CD4-positive, alpha-beta T cell treated with Interferon alpha-2 for 1 hour (primary cell): ENCODE data around the gene PDLIM7.
"Not testable (repeated sequence)": the region's sequence is repeated elsewhere in the genome, so short reads cannot be mapped to it uniquely, and the experiment has no call there.

Experiments used
- DNase-seq, 2 donors: peaks; one replicate each; pipeline ENCODE4 v3.0.0-alpha.2; 2020 to 2022

The PDLIM7 gene, protein sequence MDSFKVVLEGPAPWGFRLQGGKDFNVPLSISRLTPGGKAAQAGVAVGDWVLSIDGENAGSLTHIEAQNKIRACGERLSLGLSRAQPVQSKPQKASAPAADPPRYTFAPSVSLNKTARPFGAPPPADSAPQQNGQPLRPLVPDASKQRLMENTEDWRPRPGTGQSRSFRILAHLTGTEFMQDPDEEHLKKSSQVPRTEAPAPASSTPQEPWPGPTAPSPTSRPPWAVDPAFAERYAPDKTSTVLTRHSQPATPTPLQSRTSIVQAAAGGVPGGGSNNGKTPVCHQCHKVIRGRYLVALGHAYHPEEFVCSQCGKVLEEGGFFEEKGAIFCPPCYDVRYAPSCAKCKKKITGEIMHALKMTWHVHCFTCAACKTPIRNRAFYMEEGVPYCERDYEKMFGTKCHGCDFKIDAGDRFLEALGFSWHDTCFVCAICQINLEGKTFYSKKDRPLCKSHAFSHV

GRCh38 chr5:177497292-177498012 lies at the start of gene PDLIM7:
PDLIM7 (minus strand) TSS chr5:177497604; CDS start chr5:177496512, 1,092 bp downstream.
- peak; percentile 94 to 96 for DNase-seq

DNA sequence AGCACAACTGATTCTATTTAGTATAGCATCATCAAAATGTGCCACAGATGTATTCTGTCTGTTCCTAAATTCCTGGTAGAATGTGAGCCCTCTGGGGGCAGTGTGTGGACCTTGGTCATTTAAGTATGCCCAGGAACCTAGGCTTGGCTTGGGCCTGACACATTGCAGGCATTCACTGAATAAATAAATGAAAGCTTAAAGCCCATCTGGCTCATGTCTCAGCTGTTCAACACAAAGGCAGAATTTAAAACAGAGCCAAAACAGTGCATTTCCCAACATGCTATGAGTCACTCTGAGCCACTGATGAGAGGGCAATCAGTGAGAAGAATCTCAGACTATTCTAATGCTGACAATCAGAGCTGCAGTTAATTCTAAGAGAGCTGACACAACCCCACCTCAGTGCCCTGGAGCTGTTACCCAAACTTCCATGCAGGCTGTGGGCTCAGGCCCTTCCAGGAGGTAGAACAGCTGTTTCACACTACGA lies 48.9 kb upstream of the PDLIM7 start:
- DNase-seq = peak in 1 of 2 donors; percentile 17

- peak in 1 of 2 donors; percentile 37 for DNase-seq
These were observed 48.3 kb upstream of the PDLIM7 start for GRCh38 chr5:177545487-177546257.

DNA sequence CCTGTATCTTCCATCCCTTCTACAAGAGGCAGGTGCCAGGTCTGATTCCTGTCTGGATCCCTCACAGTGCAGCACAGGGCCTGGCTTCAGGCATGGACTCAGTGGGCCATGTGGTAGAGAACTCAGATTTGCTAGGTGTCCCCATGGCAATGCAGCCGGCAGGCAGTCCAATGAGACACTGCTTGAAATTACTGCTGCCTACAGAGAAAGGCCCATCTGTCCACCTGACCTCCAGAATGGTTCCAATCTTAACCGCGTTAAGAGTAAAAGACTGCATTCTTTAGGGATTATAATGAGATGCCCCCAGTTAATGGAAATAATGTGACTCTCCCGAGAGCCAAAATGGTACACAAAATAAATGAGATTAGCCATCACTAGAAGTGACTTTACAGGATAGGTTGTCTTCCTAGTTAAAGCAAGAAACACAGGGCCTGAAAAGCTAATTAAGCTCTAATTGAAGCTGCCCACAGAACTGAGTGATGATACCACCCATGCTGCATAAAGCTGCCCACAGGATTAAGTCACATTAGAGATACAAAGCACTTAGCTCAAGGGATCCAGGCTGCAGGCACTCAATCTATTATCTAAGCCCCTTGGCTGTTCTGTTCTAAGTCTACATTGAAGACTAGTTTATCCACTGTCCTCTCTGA lies 45.5 kb upstream of the PDLIM7 start:
- no peak for DNase-seq

GRCh38 chr5:177540438-177540837 lies 43.0 kb upstream of the PDLIM7 start:
- DNase-seq = no peak

DNA sequence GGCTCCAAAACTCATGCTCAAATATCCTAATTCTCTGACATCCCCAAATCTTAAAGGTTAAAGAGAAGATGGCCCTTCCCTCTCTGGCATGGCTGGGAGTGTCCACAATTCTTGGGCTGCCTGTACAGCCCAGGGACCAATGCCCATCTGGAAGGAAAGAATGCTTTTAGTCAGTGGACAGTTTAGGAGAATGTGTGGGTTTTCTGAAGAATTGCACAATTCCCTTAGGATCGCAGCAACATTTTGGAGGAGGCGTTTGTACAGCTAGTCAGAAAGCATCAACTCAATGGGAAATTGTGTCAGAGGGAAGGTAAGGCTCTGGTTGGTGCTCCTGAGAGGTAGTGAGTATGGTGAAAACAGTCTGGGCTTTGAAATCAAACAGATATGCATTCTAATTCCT lies 42.0 kb upstream of the PDLIM7 start:
- no peak for DNase-seq

GRCh38 chr5:177538876-177539275 lies 41.5 kb upstream of the PDLIM7 start:
- DNase-seq = no peak

DNA sequence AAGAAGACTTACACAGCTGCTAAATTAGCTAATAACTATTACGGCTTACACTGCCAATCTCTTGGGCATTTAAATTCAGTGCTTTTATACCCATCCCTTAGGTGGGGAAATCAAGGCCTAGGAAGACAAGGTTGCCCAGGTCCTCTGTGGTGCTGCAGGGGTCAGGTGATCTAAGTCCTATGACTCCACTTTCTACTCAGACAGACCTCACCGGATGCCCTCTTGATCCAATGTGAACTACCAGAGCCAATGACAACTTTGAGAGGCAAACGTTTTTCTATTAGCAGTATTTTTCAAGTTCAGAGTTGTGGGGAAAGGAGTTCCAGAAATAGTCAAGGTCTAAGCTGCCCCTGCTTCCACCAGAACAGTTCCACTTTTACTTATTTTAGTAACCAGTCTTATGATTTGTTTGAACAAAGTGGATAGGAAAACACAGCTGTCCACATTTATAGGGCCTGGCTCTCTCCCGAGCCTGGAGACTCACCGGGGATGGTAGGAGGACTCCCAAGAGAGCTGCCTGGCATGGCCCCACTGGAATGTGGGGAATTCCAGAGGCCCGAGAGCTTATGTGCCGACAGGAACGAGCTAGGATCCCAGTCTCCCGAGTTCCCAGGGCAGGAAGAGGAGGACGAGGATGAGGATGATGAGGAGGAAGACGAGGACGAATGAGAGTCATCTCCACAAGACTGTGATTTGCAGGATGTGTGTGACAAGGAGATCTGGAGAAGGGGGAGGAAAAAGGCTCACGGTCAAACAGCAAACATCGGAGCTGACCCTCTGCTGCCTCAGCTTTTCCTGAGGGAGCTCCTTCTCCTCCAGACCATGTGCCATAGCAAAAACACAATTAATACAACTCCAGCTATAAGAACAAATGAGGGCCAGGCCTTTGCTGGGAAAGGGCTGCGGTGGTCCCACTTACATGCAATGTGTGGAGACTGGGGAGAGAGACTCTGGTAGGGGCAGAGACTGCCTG lies 40.3 kb upstream of the PDLIM7 start:
- DNase-seq = no peak

- DNase-seq = no peak
These were observed 39.0 kb upstream of the PDLIM7 start for GRCh38 chr5:177536386-177536785.

GRCh38 chr5:177535125-177535524 lies 37.7 kb upstream of the PDLIM7 start:
- DNase-seq = no peak

- DNase-seq = not testable (repeated sequence)
These were observed 37.0 kb upstream of the PDLIM7 start for GRCh38 chr5:177534433-177534832.

GRCh38 chr5:177531209-177531940 lies 34.0 kb upstream of the PDLIM7 start:
- no peak for DNase-seq

DNA sequence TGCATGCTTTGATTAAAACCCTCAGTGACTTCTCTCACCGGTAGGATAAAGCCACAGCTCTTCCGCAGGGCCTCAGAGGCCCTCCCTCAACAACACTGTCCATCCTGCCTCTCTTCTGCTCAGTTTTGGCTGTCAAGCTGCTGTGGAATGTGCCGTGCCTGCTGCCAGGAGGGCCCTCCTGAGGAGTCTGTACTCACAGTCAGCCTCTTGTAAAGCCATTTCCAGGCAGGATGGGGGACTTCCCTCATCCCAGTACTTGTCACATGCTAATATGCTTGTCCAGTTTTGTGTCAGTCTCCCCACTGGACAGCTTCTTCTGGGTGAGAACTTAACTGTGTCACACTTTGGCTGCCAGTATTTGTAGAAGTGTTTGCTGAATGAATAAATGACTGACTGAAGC lies 33.2 kb upstream of the PDLIM7 start:
- no peak for DNase-seq

DNA sequence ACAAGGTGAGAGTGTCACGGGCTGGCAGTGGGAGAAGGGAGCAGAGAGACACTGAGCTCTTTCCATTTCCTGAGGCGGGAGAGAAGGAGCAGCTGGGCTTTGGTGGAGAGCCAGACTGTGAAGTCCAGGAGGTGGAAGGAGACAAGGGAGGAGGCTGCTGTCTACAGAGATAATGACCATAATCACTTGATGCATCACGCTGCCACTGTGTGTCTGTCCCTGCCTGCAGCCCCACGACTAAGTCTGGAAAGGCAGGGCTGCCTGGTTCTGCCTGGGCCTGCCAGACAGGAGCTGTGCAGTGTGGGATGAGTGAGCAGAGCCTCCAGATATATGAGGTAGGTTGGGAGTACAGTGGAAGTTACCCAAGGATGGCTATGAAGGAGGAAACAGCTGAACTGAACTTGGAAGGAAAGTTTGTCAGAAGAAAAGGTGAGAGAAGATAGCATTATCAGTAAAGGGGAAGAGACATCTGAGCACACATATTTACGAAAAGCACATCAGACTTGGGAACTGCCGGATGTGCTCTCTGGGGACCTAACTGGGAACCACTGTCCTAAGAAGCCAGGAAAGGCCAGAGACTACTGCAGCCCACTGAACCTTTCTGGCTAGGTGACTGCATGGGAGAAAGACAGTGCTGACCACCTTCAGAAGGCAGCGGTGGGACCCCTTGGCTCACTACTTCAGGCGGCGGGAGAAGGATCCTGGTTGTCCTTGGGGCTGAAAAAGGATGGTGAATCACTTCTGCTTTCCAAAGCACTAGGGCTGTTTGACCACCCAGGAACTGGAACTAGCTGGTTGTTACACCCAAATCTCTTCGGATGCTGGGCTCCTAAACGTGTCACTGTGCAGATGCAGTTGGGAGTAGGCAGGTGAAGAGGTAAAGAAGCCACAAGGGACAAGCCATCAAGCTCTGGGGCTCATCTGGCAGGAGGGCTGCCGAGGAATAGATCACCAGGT lies 32.1 kb upstream of the PDLIM7 start:
- no peak for DNase-seq

GRCh38 chr5:177528631-177529030 lies 31.2 kb upstream of the PDLIM7 start:
- DNase-seq = no peak

GRCh38 chr5:177527595-177527994 lies 30.2 kb upstream of the PDLIM7 start:
- DNase-seq = no peak

GRCh38 chr5:177526791-177527190 lies 29.4 kb upstream of the PDLIM7 start:
- no peak for DNase-seq

DNA sequence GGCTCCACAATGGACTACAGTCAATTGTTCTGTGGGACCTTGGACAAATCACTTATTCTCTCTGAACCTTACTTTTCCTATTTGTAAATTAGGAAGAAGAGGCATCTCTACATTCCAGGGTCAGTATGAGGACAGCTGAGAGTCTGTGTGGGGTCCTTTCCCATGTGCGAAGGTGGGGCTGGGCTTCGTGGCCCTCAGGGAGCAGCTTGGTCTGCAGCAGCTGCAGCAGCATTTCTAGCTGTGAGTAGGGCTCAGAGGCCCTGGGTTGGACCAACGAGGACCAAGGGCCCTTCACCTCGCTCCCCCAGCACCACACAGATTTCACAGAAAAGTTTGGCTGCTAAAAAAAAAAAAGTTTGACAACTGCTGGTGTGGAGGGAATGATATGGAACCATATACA lies 28.8 kb upstream of the PDLIM7 start:
- DNase-seq = no peak

DNA sequence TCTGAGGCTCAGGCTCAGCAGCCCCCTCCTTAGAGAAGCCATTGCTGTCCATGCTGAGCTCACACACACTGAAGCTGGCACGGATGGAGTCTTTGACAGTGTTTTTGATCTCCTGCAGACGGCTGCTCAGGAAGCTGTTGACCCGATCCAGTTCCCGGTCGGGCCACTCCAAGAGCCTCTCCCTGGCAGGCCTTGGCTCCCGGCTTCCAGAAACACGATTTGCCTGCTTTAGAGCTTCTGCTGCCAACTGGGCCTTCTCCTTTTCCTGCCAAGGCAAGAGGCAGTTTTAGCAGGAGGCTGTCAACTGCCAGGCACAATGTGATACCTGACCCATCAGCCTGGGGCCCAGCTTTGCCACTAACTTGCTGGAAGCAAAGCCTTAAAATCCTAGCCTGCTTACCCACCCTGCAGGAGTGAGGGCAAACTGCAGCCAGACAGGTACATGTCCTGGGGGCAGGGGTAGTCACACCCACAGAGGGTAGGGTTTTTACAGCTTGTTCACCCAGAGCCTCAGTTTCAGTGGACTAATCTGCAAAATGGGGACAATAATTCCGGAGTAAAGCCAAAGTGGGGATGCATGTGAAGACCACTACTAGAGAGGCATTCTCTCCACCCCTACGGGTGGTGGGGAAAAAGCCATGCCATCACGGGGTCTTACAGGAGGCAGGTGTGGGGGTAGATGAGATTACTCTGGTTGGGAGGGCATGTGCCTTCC lies 27.7 kb upstream of the PDLIM7 start:
- DNase-seq = no peak
